ENCODE results near the gene UMODL1.

UMODL1 gene

DNA sequence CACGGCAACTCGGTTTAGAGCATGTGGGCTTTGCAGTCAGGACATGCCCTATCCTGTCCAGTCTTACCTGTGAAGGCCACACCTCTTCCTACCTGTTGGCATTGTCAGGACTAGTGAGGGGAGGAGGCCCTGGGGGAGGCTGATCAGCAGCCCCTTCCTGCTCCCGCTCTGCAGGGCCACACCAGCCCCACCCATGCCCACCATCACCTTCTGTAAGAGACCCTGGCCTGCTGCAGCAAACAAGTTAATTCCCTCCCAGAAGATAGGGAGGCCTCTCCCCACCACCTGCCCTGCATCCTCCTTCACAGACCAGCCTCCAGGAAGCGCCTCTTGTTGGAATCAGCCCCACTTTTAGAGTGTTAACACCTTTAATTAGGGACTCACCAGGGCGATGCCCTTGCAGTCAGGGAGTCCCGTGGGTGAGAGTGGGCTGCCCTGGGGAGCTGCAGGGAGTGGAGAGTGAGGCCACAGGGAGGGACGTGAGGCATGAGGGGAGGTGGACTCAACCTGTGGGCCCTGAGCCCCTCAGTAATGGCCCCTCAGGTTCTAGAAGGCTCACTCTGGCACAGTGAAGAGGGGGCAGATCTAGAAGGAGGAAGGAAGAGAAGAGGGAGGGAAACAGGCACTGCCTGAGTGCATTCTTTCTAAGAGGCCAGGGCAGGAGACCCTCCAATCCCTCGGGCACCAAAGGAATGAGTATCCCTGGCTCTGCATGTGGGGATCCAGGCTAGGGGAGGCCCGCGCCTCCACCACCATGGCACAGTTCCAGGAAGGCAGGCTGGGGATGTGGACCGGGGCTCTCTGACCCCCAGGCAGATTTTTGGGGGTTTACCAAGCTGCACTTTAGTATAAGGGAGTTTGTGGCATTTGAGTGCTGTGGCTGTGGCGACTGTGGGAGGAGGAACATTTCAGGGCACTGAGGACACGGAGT lies 8.2 kb downstream of the UMODL1 start:
- Histone ChIP-seq H3K4me3 (ENCODE audit: low read depth in 1 of 2, low read length in 2 of 2) (no peak overlapping the region), H3K27ac (ENCODE audit: low read depth, low read length) (no peak overlapping the region), H3K4me1 (ENCODE audit: control insufficient read depth in 1 of 2, insufficient read depth in 2 of 2, low read length in 2 of 2) (peaks cover 0 to 10% of the 10 kb centered on the region in 2 donors), H3K9me3 (ENCODE audit: control insufficient read depth in 1 of 2, low read length in 2 of 2) (no peaks in the 10 kb centered on the region), H3K36me3 (ENCODE audit: control insufficient read depth in 1 of 2, insufficient read depth in 2 of 2, low read length in 2 of 2) (no peaks in the 10 kb centered on the region), H3K9ac (ENCODE audit: low read depth in 1 of 2, low read length in 2 of 2) (no peak overlapping the region), H3K27me3 (ENCODE audit: control insufficient read depth in 1 of 2, insufficient read depth in 2 of 2, low read length in 2 of 2) (no peaks in the 10 kb centered on the region)

DNA sequence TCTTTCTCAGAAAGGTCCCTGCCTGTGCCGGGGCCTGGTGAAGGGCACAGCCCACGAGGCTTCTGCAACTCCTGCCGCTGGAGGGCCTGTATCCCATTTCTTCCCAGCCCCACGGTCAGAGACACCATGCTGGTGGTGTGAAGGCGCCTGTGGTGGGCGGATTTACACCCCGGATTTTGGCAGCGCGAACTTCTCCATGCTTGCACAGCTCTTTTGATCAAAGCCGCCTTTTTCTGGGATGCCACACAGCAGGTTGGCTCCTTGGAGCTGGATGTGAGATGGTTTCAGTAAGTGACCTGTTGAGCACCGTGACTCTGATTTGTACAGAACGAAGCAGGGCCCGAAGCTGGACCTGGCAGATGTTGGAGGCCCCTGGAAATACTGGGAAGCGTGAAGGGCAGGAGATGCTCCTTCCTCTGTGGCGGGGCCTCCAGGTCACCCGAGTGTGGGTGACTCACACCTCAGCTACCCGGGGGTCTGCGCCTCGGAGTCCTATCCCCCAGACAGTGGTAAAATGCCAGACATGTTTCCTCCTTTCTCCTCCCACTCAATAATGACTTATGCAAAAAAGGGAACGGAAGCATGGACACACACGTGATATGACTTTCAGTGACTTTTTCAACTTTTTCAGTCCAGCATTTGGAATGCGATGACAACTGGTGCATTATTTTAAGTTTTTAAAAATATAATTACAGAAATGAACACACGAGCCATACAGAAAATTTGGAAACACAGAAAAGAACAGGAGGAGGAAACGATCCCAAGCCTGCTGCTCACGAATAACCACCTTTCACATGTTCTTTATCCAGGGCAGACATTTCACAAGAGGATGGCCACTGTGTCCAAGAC lies 9.0 kb downstream of the UMODL1 start:
- H3K36me3 ChIP-seq (ENCODE audit: control insufficient read depth in 1 of 2, insufficient read depth in 2 of 2, low read length in 2 of 2) = no peaks in the 10 kb centered on the region
- no peak overlapping the region for H3K9ac ChIP-seq (ENCODE audit: low read depth in 1 of 2, low read length in 2 of 2)
- peaks cover 0 to 10% of the 10 kb centered on the region in 2 donors for H3K4me1 ChIP-seq (ENCODE audit: control insufficient read depth in 1 of 2, insufficient read depth in 2 of 2, low read length in 2 of 2)
- H3K27me3 ChIP-seq (ENCODE audit: control insufficient read depth in 1 of 2, insufficient read depth in 2 of 2, low read length in 2 of 2) = no peaks in the 10 kb centered on the region
- no peaks in the 10 kb centered on the region for H3K9me3 ChIP-seq (ENCODE audit: control insufficient read depth in 1 of 2, low read length in 2 of 2)
- no peak overlapping the region for H3K27ac ChIP-seq (ENCODE audit: low read depth, low read length)
- no peak overlapping the region for H3K4me3 ChIP-seq (ENCODE audit: low read depth in 1 of 2, low read length in 2 of 2)

DNA sequence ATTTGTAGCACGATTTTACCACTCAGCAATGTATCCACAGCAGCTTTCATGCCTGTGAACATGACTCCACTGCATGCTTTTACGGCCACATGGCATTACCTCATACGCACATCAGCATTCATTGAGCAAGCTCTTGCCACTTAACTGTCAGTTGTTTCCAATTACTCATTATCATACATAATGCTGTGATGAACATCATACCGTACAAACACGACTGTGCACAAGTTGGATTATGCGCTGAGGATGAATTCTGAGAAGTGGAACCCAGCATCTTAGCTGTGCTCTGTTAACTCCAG lies 9.6 kb downstream of the UMODL1 start:
- H3K4me1 ChIP-seq (ENCODE audit: control insufficient read depth in 1 of 2, insufficient read depth in 2 of 2, low read length in 2 of 2) = peaks cover 2 to 13% of the 10 kb centered on the region in 2 donors
- H3K36me3 ChIP-seq (ENCODE audit: control insufficient read depth in 1 of 2, insufficient read depth in 2 of 2, low read length in 2 of 2) = no peaks in the 10 kb centered on the region
- no peak overlapping the region for H3K27ac ChIP-seq (ENCODE audit: low read depth, low read length)
- no peaks in the 10 kb centered on the region for H3K27me3 ChIP-seq (ENCODE audit: control insufficient read depth in 1 of 2, insufficient read depth in 2 of 2, low read length in 2 of 2)
- no peak overlapping the region for H3K4me3 ChIP-seq (ENCODE audit: low read depth in 1 of 2, low read length in 2 of 2)
- H3K9ac ChIP-seq (ENCODE audit: low read depth in 1 of 2, low read length in 2 of 2) = no peak overlapping the region
- H3K9me3 ChIP-seq (ENCODE audit: control insufficient read depth in 1 of 2, low read length in 2 of 2) = no peaks in the 10 kb centered on the region

DNA sequence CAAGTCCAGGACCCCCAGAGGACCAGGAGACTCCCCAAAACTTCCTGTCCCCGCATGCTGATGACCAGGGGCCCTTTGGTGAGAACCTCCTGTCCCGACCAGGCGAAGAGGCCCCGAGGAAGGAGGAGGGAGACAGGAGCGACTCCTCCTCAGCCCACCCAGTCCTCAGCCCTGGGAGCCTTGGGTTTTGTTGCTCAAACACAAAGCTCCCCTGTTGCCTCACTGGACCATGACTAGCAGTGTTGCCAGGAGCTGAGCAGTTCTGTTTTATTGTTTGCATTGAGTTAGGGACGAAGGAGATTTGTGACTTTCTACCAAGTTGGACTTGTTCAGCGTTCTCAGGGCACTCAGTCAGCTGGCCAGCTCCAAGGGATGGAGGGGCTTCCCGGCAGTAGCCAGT lies 10.0 kb downstream of the UMODL1 start:
- Histone ChIP-seq H3K9me3 (ENCODE audit: control insufficient read depth in 1 of 2, low read length in 2 of 2) (no peaks in the 10 kb centered on the region), H3K4me1 (ENCODE audit: control insufficient read depth in 1 of 2, insufficient read depth in 2 of 2, low read length in 2 of 2) (peaks cover 6 to 16% of the 10 kb centered on the region in 2 donors), H3K36me3 (ENCODE audit: control insufficient read depth in 1 of 2, insufficient read depth in 2 of 2, low read length in 2 of 2) (no peaks in the 10 kb centered on the region), H3K9ac (ENCODE audit: low read depth in 1 of 2, low read length in 2 of 2) (no peak overlapping the region), H3K4me3 (ENCODE audit: low read depth in 1 of 2, low read length in 2 of 2) (no peak overlapping the region), H3K27ac (ENCODE audit: low read depth, low read length) (no peak overlapping the region), H3K27me3 (ENCODE audit: control insufficient read depth in 1 of 2, insufficient read depth in 2 of 2, low read length in 2 of 2) (no peaks in the 10 kb centered on the region)

DNA sequence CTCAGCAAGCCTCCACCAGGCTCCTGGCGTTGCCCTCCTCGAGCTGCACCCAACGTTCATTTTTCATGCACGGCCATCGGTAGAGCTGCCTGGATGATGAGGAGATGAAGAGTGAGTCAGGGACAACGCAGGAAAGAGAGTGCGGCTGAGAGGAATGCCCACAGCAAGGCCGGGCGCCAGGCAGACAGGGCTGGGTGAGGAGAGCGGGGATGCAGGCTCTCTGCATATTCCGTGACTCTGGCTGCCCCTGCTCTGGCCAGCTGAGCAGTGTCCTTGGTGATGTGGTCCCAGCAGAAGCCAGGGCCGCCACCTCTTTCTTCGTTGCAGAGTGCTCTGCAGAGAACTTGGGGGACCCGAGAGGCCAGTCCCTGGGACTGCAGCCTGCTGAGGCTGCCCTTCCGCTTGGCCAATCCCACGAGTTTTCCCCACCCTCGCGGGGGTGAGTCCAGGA lies 10.8 kb downstream of the UMODL1 start:
- Histone ChIP-seq H3K4me1 (ENCODE audit: control insufficient read depth in 1 of 2, insufficient read depth in 2 of 2, low read length in 2 of 2) (peaks cover 10 to 16% of the 10 kb centered on the region in 2 donors), H3K9ac (ENCODE audit: low read depth in 1 of 2, low read length in 2 of 2) (no peak overlapping the region), H3K9me3 (ENCODE audit: control insufficient read depth in 1 of 2, low read length in 2 of 2) (no peaks in the 10 kb centered on the region), H3K36me3 (ENCODE audit: control insufficient read depth in 1 of 2, insufficient read depth in 2 of 2, low read length in 2 of 2) (no peaks in the 10 kb centered on the region), H3K27me3 (ENCODE audit: control insufficient read depth in 1 of 2, insufficient read depth in 2 of 2, low read length in 2 of 2) (no peaks in the 10 kb centered on the region), H3K27ac (ENCODE audit: low read depth, low read length) (no peak overlapping the region), H3K4me3 (ENCODE audit: low read depth in 1 of 2, low read length in 2 of 2) (no peak overlapping the region)

DNA sequence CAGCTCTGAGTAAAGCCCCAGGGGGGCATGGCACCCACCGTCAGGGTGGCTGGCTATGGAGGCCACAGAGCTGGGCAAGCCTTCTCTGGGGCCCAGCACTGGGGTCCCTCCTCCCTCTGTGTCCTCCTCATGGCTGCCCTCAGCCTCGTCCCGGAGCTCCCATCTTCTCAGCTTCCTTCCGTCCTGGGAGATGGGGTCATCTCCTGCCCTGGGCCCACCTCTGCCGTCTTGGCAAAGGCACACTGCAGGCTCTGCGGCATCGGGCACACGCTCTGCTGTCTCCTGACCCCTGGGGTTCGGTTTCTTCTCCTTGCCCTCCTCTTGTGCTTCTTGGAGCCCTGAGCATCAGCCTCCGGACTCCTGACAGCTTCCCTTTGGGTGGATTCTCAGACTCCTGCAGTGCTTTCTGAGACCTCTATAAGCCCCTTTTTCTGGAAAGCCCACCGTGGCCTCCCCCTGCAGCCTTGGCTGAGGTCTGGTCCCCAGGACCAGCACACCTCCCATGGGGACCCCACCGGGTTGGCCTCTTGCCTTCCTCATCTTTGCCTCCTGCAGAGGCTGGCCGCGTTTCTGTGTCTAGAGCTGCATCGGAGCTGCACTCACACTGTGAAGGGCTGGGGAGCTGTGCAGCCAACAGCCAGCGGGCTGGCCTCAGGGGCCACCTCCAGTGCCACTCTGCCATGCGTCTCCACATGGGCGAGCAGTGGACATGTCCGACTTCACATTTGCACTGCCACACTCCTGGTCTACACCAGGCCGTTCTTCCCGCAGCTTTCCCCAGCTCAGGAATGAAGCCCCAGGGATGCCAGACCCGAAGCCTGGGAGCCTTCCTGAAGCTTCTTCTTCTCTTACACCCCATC lies 11.6 kb downstream of the UMODL1 start:
- H3K27ac ChIP-seq (ENCODE audit: low read depth, low read length) = no peak overlapping the region
- no peaks in the 10 kb centered on the region for H3K9me3 ChIP-seq (ENCODE audit: control insufficient read depth in 1 of 2, low read length in 2 of 2)
- H3K36me3 ChIP-seq (ENCODE audit: control insufficient read depth in 1 of 2, insufficient read depth in 2 of 2, low read length in 2 of 2) = no peaks in the 10 kb centered on the region
- peaks cover 10 to 14% of the 10 kb centered on the region in 2 donors for H3K4me1 ChIP-seq (ENCODE audit: control insufficient read depth in 1 of 2, insufficient read depth in 2 of 2, low read length in 2 of 2)
- H3K27me3 ChIP-seq (ENCODE audit: control insufficient read depth in 1 of 2, insufficient read depth in 2 of 2, low read length in 2 of 2) = no peaks in the 10 kb centered on the region
- H3K9ac ChIP-seq (ENCODE audit: low read depth in 1 of 2, low read length in 2 of 2) = no peak overlapping the region
- H3K4me3 ChIP-seq (ENCODE audit: low read depth in 1 of 2, low read length in 2 of 2) = no peak overlapping the region

DNA sequence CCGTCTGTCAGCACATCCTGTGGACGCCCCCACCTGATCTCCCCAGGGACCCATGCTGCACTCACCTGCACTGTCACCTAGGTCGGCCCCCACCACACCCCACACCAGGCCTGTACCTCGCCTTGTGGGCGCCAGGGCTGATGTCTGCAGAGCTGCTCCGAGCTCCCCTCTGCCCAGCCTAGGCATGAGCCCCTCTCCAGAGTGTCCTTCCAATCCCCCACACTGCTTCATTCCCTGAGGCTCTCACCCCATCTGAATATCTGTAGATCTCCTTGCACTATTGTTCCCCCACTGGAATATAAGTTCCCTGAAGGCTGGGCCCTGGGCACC lies 12.2 kb downstream of the UMODL1 start:
- no peaks in the 10 kb centered on the region for H3K27me3 ChIP-seq (ENCODE audit: control insufficient read depth in 1 of 2, insufficient read depth in 2 of 2, low read length in 2 of 2)
- no peaks in the 10 kb centered on the region for H3K36me3 ChIP-seq (ENCODE audit: control insufficient read depth in 1 of 2, insufficient read depth in 2 of 2, low read length in 2 of 2)
- H3K9me3 ChIP-seq (ENCODE audit: control insufficient read depth in 1 of 2, low read length in 2 of 2) = no peaks in the 10 kb centered on the region
- H3K9ac ChIP-seq (ENCODE audit: low read depth in 1 of 2, low read length in 2 of 2) = no peak overlapping the region
- no peak overlapping the region for H3K4me3 ChIP-seq (ENCODE audit: low read depth in 1 of 2, low read length in 2 of 2)
- H3K4me1 ChIP-seq (ENCODE audit: control insufficient read depth in 1 of 2, insufficient read depth in 2 of 2, low read length in 2 of 2) = peaks cover 10 to 12% of the 10 kb centered on the region in 2 donors
- no peak overlapping the region for H3K27ac ChIP-seq (ENCODE audit: low read depth, low read length)

DNA sequence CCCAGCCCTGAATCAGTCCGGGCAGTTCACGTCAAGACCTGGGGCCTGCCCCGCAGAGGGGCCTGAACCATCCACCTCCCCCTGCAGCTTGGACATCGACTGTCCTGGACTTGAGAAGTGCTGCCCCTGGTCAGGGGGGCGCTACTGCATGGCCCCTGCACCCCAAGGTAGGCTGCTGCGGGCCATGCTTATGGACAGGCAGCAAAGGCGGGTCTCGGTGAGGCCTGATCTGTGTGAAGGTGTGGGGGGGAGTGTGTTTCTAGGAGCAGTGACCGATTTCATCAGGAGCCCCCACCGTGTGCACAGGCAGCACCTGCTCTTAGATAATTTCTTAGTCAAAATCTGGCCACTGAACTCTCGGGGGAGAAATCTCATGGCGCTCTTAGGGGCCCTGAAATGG lies 13.0 kb downstream of the UMODL1 start:
- Histone ChIP-seq H3K27ac (ENCODE audit: low read depth, low read length) (no peak overlapping the region), H3K9me3 (ENCODE audit: control insufficient read depth in 1 of 2, low read length in 2 of 2) (no peaks in the 10 kb centered on the region), H3K4me1 (ENCODE audit: control insufficient read depth in 1 of 2, insufficient read depth in 2 of 2, low read length in 2 of 2) (peaks cover 11 to 16% of the 10 kb centered on the region in 2 donors), H3K4me3 (ENCODE audit: low read depth in 1 of 2, low read length in 2 of 2) (no peak overlapping the region), H3K9ac (ENCODE audit: low read depth in 1 of 2, low read length in 2 of 2) (no peak overlapping the region), H3K27me3 (ENCODE audit: control insufficient read depth in 1 of 2, insufficient read depth in 2 of 2, low read length in 2 of 2) (no peaks in the 10 kb centered on the region), H3K36me3 (ENCODE audit: control insufficient read depth in 1 of 2, insufficient read depth in 2 of 2, low read length in 2 of 2) (no peaks in the 10 kb centered on the region)

DNA sequence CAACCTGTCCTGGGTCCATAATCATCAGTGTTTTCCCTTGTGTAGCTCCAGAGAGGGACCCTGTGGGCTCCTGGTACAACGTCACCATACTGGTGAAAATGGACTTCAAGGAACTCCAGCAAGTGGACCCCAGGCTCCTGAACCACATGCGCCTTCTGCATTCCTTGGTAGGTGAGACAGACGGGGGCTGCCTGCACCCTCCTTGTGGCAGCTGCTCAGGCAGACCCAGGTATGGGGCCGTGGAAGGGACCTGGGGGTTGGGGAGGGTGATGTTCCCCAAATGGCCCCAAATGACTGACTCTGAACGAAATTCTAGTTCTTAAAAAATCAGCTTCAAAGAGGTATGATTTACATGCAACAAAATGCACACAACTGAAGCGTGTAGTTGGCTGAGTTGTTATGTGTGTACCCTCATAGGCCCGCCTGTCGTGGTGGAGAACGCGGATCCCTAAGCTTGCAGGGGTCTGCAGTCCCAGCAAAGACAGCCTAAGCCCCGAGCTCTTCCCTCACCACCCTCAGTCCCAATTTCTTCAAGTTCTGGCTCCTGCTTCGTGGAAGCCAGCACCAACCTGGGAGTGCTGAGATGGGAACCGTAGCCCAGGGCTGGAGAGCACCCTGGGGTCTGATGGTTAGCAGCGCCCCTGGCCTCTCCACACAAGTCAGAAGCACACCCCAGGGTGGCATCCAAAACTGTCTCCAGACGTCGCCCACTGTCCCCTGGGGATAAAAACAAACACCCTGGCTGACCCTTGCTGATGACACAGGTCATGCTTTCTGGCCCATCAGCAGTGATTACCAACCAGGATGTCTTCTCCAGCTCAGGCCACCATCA lies 14.3 kb downstream of the UMODL1 start:
- Histone ChIP-seq H3K27ac (ENCODE audit: low read depth, low read length) (no peak overlapping the region), H3K9me3 (ENCODE audit: control insufficient read depth in 1 of 2, low read length in 2 of 2) (no peaks in the 10 kb centered on the region), H3K9ac (ENCODE audit: low read depth in 1 of 2, low read length in 2 of 2) (no peak overlapping the region)

More for the DNA sequence above, 14.3 kb downstream of the UMODL1 start:
- Histone ChIP-seq H3K36me3 (ENCODE audit: control insufficient read depth in 1 of 2, insufficient read depth in 2 of 2, low read length in 2 of 2) (no peaks in the 10 kb centered on the region), H3K4me3 (ENCODE audit: low read depth in 1 of 2, low read length in 2 of 2) (no peak overlapping the region), H3K27me3 (ENCODE audit: control insufficient read depth in 1 of 2, insufficient read depth in 2 of 2, low read length in 2 of 2) (no peaks in the 10 kb centered on the region), H3K4me1 (ENCODE audit: control insufficient read depth in 1 of 2, insufficient read depth in 2 of 2, low read length in 2 of 2) (peaks cover 16 to 21% of the 10 kb centered on the region in 2 donors)
